Glutamatergic neuron (in vitro differentiated cells): ENCODE results near the gene RFC1. TPM values are rescaled to one million over a fixed set of nuclear protein-coding genes. Genes with fewer than 3 reads are reported as not detected.

Experiments used
- DNase-seq: peaks from one replicate; pipeline ENCODE4 v3.0.0; 2022
- H3K27ac Mint-ChIP-seq: one replicate; pipeline ENCODE4 v1.8.0; 2020; ENCODE audit warnings: mild to moderate bottlenecking, mixed read lengths, inconsistent platforms; ENCODE audit not compliant: unreplicated experiment
- H3K27me3 Mint-ChIP-seq: one replicate; pipeline ENCODE4 v1.8.0; 2020; ENCODE audit warnings: mild to moderate bottlenecking, moderate library complexity, mixed read lengths, inconsistent platforms; ENCODE audit not compliant: unreplicated experiment
- H3K36me3 Mint-ChIP-seq: one replicate; pipeline ENCODE4 v1.8.0; 2020; ENCODE audit warnings: mild to moderate bottlenecking, mixed read lengths, inconsistent platforms; ENCODE audit not compliant: unreplicated experiment
- H3K4me1 Mint-ChIP-seq: one replicate; pipeline ENCODE4 v1.8.0; 2020; ENCODE audit warnings: mild to moderate bottlenecking, low read depth, mixed read lengths, inconsistent platforms; ENCODE audit not compliant: unreplicated experiment
- H3K4me3 Mint-ChIP-seq: one replicate; pipeline ENCODE4 v1.8.0; 2020; ENCODE audit warnings: mild to moderate bottlenecking, mixed read lengths, inconsistent platforms; ENCODE audit not compliant: unreplicated experiment
- H3K9me3 Mint-ChIP-seq: one replicate; pipeline ENCODE4 v1.8.0; 2020; ENCODE audit warnings: mild to moderate bottlenecking, moderate library complexity, mixed read lengths, inconsistent platforms; ENCODE audit not compliant: unreplicated experiment
- total RNA-seq: library from RNA; stranded (reverse); fragmentation: NEBNext Ultra II Directional; extraction: Animal tissue kit (Norgen Biotek cat#: 25700); gene quantifications from one replicate; pipeline ENCODE4 v1.2.1, GENCODE V29; 2021; ENCODE audit not compliant: unreplicated experiment
- TF ChIP-seq, protein P1 (sequence below): fragments of 200-600 bp; sonication (generic); IDR thresholded peaks from one replicate; pipeline ENCODE4 v1.5.0; 2021; ENCODE audit not compliant: partially characterized antibody, unreplicated experiment

The RFC1 gene
- total RNA-seq, 1 donor from 2014 or later, result 27.7 TPM

DNA sequence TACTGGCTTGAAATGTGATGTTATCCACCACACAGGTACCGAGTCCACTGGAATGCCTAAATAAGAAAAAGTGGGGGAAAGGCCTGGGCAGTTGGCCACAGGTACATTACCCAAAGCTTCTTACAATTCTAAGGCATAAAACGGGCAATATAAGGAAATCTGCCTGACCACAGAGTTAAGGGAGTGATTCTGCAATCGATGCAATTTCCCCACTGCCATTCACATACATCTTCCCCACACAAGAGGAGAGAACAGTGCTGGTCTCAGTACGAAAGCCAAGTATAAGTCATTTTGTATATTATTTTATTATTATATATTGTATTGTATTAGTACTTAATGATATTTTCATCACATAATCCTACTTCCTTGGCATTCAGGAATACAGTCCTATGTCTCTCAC lies 30.6 kb downstream of the RFC1 start:
- no peak for DNase-seq
- no peaks in the 10 kb centered on the region for H3K36me3 Mint-ChIP-seq
- H3K4me3 Mint-ChIP-seq, result no peak overlapping the region
- no peaks in the 10 kb centered on the region for H3K27me3 Mint-ChIP-seq
- H3K27ac Mint-ChIP-seq, result no peak overlapping the region
- H3K4me1 Mint-ChIP-seq, result no peaks in the 10 kb centered on the region
- TF ChIP-seq, protein P1, sequence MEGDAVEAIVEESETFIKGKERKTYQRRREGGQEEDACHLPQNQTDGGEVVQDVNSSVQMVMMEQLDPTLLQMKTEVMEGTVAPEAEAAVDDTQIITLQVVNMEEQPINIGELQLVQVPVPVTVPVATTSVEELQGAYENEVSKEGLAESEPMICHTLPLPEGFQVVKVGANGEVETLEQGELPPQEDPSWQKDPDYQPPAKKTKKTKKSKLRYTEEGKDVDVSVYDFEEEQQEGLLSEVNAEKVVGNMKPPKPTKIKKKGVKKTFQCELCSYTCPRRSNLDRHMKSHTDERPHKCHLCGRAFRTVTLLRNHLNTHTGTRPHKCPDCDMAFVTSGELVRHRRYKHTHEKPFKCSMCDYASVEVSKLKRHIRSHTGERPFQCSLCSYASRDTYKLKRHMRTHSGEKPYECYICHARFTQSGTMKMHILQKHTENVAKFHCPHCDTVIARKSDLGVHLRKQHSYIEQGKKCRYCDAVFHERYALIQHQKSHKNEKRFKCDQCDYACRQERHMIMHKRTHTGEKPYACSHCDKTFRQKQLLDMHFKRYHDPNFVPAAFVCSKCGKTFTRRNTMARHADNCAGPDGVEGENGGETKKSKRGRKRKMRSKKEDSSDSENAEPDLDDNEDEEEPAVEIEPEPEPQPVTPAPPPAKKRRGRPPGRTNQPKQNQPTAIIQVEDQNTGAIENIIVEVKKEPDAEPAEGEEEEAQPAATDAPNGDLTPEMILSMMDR, result no peak
- no peaks in the 10 kb centered on the region for H3K9me3 Mint-ChIP-seq

DNA sequence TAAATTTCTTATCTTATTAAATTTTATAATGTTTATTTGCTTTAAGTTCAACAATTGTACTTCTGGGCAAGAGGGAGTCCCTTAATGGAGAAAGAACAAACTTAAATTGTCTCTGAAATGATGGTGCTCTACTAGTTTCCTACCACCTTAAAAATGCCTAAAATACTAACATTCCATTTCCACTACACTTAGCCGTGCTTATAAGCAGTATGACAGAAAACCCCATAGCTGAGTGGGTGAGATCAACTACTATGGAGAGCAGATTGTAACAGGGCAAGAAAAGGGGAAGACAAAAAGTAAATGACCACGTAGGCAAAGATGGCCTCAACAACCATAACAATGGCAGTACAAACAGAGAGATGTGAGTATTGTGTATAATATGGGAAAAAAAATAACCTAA lies 35.0 kb downstream of the RFC1 start:
- Mint-ChIP-seq H3K27ac (no peak overlapping the region), H3K36me3 (no peaks in the 10 kb centered on the region), H3K9me3 (no peaks in the 10 kb centered on the region), H3K27me3 (no peaks in the 10 kb centered on the region), H3K4me1 (no peaks in the 10 kb centered on the region), H3K4me3 (no peak overlapping the region)
- TF ChIP-seq, protein P1, result no peak
- no peak for DNase-seq

DNA sequence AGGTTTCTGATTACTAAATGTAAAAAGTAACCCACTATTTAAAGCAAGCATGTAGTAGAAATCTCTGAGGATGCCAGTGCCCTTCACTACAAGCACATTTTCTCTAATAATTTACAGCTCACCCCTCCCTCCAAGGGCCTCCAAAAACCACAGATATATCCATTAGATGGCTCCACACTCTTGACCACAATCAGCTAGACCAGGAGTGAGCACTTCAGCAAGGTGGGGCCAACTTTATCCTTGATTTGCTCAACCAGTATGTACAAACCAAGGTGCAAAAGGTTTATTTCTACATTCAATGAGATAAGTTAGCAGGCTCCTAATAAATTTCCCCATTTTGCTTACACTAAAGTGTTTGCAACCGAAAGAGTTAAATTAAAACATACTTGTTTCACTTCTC lies 35.8 kb downstream of the RFC1 start:
- no peak overlapping the region for H3K27ac Mint-ChIP-seq
- H3K4me3 Mint-ChIP-seq, result no peak overlapping the region
- no peak for DNase-seq
- no peaks in the 10 kb centered on the region for H3K4me1 Mint-ChIP-seq
- no peaks in the 10 kb centered on the region for H3K36me3 Mint-ChIP-seq
- TF ChIP-seq, protein P1, result no peak
- no peaks in the 10 kb centered on the region for H3K27me3 Mint-ChIP-seq
- H3K9me3 Mint-ChIP-seq, result no peaks in the 10 kb centered on the region

DNA sequence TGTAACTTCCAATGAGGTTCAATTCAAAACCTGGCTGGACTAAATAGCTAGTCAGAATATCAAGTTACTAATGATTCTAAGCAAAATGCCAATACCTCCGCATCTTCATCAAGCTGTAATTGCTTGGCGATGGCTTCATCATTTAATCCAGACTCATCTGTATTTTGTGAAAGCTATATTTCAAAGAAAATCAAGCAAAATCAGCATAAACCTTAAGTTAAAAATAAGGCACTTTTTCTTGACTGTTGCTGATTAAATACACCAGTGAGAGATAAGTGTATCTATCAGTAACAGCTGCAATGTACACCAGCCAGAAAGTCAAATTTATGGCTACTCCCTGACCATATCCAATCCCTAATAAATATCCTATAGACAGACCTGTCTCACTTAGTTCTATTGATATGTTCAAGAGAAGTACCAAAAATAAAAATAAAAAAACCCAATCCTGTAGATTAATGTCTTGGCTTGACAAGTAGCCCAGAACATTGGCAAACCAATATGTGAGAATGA lies 39.6 kb downstream of the RFC1 start:
- H3K4me3 Mint-ChIP-seq, result no peak overlapping the region
- no peak for DNase-seq
- H3K9me3 Mint-ChIP-seq, result no peaks in the 10 kb centered on the region
- no peak overlapping the region for H3K27ac Mint-ChIP-seq
- no peaks in the 10 kb centered on the region for H3K36me3 Mint-ChIP-seq
- TF ChIP-seq, protein P1, result no peak
- H3K4me1 Mint-ChIP-seq, result no peaks in the 10 kb centered on the region
- H3K27me3 Mint-ChIP-seq, result no peaks in the 10 kb centered on the region

DNA sequence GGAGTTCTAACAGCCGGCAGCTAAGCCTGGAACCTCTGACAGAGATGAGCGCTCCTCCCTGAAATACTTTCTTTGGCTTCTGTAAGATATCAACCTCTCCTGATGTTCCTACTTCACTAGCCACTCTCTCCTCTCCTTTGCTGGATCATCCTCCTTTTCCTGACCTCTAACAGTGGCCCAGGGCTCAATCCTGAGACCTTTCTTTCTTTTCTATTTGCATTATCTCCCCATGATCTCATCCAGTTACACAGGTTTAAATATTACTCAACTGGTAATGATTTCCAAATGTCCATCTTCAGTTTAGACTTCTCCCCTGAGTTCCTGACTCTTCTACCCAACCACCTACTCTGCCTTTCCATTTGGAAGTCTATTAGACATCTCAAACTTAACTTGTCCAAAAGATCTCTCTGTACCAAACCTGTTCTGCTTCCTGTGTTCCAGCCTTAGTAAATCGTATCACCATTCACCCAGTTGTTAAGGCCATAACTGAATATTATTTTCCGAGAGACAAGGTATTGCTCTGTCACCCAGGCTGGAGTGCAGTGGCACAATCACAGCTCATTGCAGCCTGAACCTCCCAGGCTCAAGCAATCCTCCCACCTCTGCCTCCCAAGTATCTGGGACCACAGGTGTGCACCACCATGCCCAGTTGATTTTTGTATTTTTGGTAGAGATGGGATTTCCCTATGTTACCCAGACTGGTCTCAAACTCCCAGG lies 41.1 kb downstream of the RFC1 start:
- Mint-ChIP-seq H3K9me3 (no peaks in the 10 kb centered on the region), H3K27ac (no peak overlapping the region), H3K4me1 (no peaks in the 10 kb centered on the region), H3K27me3 (no peaks in the 10 kb centered on the region), H3K4me3 (no peak overlapping the region), H3K36me3 (no peaks in the 10 kb centered on the region)
- TF ChIP-seq, protein P1, result no peak
- DNase-seq, result no peak
